ENCODE results near the gene SORL1-AS1.

SORL1-AS1 gene

DNA sequence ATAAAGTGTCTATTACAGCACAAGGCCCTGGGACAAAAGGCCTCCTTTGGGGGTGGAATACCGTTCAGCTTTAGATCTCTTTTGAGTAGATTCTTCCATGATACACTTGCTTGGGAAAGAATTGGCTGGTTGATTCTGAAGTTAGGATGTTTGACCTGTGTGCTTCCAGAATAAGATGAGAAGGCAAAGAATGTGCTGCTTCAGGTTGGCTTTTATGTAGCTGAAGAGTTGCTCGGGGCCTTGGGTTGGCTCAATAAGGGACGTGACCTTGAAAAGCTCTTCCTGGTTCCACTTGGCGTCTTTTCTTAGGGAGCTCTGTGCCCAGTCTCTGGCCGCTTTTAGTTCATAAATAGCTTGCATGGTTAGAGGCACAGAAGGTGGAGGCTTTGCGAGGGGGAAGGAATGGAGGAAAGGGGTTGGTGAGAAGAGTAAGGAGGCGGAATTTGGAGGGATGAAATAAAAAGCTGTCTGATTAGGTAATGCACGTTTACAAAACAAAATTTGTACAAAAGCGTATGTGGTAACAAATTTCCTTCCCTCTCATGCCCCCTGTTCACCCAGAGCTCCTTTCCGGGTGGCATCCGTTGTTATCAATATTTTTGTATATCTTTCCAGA, 4.2 kb upstream of the SORL1-AS1 start:
- DNase-seq (ENCODE audit: low spot score) = no peak
- no peak overlapping the region for H3K4me3 ChIP-seq
- no peaks in the 10 kb centered on the region for H3K4me1 ChIP-seq (replicated peaks)
- no peaks in the 10 kb centered on the region for H3K27me3 ChIP-seq (replicated peaks; ENCODE audit: insufficient read depth)
- intact Hi-C loops (cut with DNase I) = loop anchor here (10.0 kb wide), 1 partner anchor 132 kb away; no protein-coding TSS in a partner anchor
- WGBS = 76% methylated on average over 11 of the region's 11 CpGs
- H3K9me3 ChIP-seq = no peaks in the 10 kb centered on the region
- H3K27ac ChIP-seq = no peak overlapping the region
- H3K36me3 ChIP-seq = no peaks in the 10 kb centered on the region
- TF ChIP-seq POLR2A (IDR thresholded peaks at IDR 0.05) (no peak), POLR2AphosphoS5 (IDR thresholded peaks at IDR 0.05) (no peak)
- TF ChIP-seq, protein P1, sequence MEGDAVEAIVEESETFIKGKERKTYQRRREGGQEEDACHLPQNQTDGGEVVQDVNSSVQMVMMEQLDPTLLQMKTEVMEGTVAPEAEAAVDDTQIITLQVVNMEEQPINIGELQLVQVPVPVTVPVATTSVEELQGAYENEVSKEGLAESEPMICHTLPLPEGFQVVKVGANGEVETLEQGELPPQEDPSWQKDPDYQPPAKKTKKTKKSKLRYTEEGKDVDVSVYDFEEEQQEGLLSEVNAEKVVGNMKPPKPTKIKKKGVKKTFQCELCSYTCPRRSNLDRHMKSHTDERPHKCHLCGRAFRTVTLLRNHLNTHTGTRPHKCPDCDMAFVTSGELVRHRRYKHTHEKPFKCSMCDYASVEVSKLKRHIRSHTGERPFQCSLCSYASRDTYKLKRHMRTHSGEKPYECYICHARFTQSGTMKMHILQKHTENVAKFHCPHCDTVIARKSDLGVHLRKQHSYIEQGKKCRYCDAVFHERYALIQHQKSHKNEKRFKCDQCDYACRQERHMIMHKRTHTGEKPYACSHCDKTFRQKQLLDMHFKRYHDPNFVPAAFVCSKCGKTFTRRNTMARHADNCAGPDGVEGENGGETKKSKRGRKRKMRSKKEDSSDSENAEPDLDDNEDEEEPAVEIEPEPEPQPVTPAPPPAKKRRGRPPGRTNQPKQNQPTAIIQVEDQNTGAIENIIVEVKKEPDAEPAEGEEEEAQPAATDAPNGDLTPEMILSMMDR (IDR thresholded peaks at IDR 0.05) = no peak

DNA sequence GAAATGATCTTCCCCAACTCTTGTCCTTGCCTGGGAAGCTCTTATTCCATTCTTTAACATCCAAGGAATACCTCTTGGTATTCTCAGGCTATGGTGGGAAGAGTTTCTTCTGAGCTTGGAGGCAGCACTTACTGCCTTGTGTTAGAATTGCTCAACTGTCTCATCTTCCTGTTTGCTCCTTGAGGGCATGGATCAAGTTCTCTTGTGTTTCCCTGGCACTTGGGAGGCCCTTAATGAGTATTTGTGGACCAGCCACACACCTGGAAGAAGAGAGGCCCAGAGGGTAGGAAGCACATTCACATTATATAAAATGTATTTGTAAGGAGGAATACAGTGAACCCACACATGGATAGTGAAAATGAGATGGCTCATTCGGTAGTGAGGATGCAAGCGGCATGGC, 3.4 kb upstream of the SORL1-AS1 start:
- TF ChIP-seq POLR2AphosphoS5 (IDR thresholded peaks at IDR 0.05) = peak; percentile 5
- TF ChIP-seq, protein P1 (IDR thresholded peaks at IDR 0.05) = no peak
- no peak for TF ChIP-seq POLR2A (IDR thresholded peaks at IDR 0.05)
- Histone ChIP-seq H3K27me3 (replicated peaks; ENCODE audit: insufficient read depth) (no peaks in the 10 kb centered on the region), H3K27ac (no peak overlapping the region), H3K36me3 (no peaks in the 10 kb centered on the region), H3K9me3 (no peaks in the 10 kb centered on the region), H3K4me3 (no peak overlapping the region), H3K4me1 (replicated peaks) (no peaks in the 10 kb centered on the region)
- WGBS = 85% methylated on average over 2 of the region's 2 CpGs
- no peak for DNase-seq (ENCODE audit: low spot score)
- intact Hi-C loops (cut with DNase I) = loop anchor here (10.0 kb wide), 1 partner anchor 131 kb away; no protein-coding TSS in a partner anchor

DNA sequence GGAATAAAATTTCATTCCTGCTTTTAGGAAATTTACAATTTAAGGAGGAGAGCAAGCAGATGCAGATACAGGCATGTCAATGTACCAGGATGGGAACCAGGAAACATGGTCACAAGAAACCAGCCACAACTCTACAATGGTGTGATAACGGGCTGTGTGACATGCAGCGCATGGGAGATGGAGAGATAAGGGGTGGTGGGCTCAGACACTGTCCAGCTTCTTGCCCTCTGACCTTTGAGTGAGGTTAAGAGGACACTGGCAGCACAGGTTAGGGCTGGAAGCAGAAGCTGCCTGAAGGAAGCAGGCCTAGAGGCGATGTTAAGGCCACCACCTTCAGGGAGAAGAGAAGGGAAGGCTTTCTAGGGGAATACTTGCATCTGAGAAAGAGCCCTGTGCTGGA, 2.3 kb upstream of the SORL1-AS1 start:
- 93% methylated on average over 3 of the region's 3 CpGs for WGBS
- Histone ChIP-seq H3K4me3 (no peak overlapping the region), H3K36me3 (no peaks in the 10 kb centered on the region), H3K27me3 (replicated peaks; ENCODE audit: insufficient read depth) (no peaks in the 10 kb centered on the region), H3K4me1 (replicated peaks) (no peaks in the 10 kb centered on the region), H3K27ac (no peak overlapping the region), H3K9me3 (no peaks in the 10 kb centered on the region)
- DNase-seq (ENCODE audit: low spot score) = no peak
- TF ChIP-seq, protein P1 (IDR thresholded peaks at IDR 0.05) = no peak
- TF ChIP-seq POLR2A (IDR thresholded peaks at IDR 0.05) = no peak
- TF ChIP-seq POLR2AphosphoS5 (IDR thresholded peaks at IDR 0.05) = no peak
- intact Hi-C loops (cut with DNase I) = loop anchor here (10.0 kb wide), 1 partner anchor 130 kb away; no protein-coding TSS in a partner anchor

DNA sequence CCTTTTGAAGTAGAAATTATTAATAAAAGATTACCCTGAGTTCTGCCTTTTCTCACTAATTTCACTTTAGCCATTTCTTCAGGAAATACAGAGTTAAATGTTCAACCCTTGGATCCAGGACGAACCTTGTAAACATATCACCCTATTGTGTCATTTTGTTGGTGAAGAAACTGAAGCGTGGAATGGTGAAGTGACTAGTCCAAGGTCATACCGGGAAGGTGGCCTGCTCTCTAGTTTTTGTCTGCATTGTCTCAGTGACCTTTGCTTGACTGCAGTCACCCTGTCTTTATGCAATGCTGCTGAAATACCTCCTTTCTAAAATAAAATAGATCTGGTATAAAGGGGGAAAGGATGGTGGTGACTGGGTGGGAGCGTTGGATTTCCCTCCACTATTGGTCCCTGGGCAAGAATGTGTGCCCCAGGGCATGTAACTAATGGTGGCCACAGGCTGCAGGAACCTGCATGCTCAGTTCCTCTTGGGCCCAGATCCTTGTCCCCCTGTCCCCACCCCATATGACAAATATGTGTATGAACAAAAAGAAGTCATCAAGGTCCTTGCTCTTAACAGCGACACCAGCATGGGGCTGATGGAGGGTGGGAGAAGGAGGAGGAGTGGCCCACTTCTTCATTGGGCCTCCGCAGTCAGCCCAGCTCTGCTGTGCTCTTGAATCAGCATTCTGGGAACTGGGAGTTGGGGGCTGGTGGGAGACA, 977 bp upstream of the SORL1-AS1 start:
- H3K4me3 ChIP-seq = peak overlapping the region; percentile 84 to 85
- WGBS = 57% methylated on average over 6 of the region's 6 CpGs

More for the DNA sequence above, 977 bp upstream of the SORL1-AS1 start:
- H3K27ac ChIP-seq = peak overlapping the region in 1 of 2 donors; percentile 82
- DNase-seq (ENCODE audit: low spot score) = no peak
- H3K36me3 ChIP-seq = no peaks in the 10 kb centered on the region
- intact Hi-C loops (cut with DNase I) = loop anchor here (2.0 to 10.0 kb wide), 3 partner anchors 81 to 137 kb away; no protein-coding TSS in a partner anchor
- H3K4me1 ChIP-seq (replicated peaks) = no peaks in the 10 kb centered on the region
- H3K9me3 ChIP-seq = no peaks in the 10 kb centered on the region
- H3K27me3 ChIP-seq (replicated peaks; ENCODE audit: insufficient read depth) = no peaks in the 10 kb centered on the region
- TF ChIP-seq, protein P1 (IDR thresholded peaks at IDR 0.05) = no peak
- no peak for TF ChIP-seq POLR2A (IDR thresholded peaks at IDR 0.05)
- no peak for TF ChIP-seq POLR2AphosphoS5 (IDR thresholded peaks at IDR 0.05)
